ENCODE measurements around the gene EPB41L4B.

DNA sequence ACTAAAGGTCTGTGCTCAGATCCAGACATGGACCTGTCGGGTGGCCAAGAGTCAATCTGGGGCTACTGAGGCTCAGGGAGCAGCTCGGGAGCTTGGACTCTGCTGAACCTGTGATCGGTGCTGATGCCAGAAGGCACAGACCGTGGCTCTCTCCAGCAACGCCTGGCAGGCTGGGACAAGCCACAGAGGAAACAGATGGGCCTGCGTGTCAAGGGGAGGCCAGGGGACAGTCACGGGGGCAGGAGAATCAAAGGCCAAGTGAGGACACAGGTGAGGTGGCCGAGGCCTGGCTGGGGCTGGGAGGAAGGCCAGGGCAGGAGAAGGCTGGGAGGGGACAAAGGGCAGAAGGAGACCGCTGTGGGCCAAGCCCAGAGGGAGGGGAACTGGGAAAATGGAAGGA is 43.4 kb downstream of the EPB41L4B start:
- TF ChIP-seq, protein P1, sequence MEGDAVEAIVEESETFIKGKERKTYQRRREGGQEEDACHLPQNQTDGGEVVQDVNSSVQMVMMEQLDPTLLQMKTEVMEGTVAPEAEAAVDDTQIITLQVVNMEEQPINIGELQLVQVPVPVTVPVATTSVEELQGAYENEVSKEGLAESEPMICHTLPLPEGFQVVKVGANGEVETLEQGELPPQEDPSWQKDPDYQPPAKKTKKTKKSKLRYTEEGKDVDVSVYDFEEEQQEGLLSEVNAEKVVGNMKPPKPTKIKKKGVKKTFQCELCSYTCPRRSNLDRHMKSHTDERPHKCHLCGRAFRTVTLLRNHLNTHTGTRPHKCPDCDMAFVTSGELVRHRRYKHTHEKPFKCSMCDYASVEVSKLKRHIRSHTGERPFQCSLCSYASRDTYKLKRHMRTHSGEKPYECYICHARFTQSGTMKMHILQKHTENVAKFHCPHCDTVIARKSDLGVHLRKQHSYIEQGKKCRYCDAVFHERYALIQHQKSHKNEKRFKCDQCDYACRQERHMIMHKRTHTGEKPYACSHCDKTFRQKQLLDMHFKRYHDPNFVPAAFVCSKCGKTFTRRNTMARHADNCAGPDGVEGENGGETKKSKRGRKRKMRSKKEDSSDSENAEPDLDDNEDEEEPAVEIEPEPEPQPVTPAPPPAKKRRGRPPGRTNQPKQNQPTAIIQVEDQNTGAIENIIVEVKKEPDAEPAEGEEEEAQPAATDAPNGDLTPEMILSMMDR (conservative IDR thresholded peaks at IDR 0.05 in 1 of 2, IDR thresholded peaks at IDR 0.05 in 1 of 2; ENCODE audit: extremely low read depth in 1 of 2, insufficient read depth in 1 of 2, low read depth in 1 of 2, low read length in 2 of 2): no peak
- TF ChIP-seq EZH2 (IDR thresholded peaks at IDR 0.05; ENCODE audit: borderline replicate concordance, low read length): no peak
